K562 (cell line): ENCODE results near the gene TULP1. TPM values are rescaled to one million over a fixed set of nuclear protein-coding genes. Genes with fewer than 3 reads are reported as not detected.
A peak's percentile ranks its signal among the peaks of the same experiment; 100 is the strongest.

Experiments
- ATF1 ChIP-seq, 2 experiments: fragments of 450-650 bp in 1 of 2; IDR thresholded peaks; 2 replicates each; pipeline ENCODE4 v1.6.1; 2016; ENCODE audit warnings: missing compliant biosample characterization in 1 of 2, missing genetic modification characterization in 1 of 2
- ATF7 ChIP-seq: fragments of 450-650 bp; IDR thresholded peaks from 2 replicates; pipeline ENCODE4 v1.7.1; 2014; ENCODE audit warnings: mild to moderate bottlenecking, moderate library complexity
- CBFA2T3 ChIP-seq: fragments of 450-650 bp; IDR thresholded peaks from 2 replicates; pipeline ENCODE4 v1.6.1; 2017
- CEBPG ChIP-seq, 3 experiments: fragments of 200-800 bp in 1 of 3; sonication (Bioruptor generic) in 1 of 3; sonication (generic) in 1 of 3; formaldehyde crosslinking in 1 of 3; IDR thresholded peaks in 2 of 3; conservative IDR thresholded peaks in 1 of 3; 2 replicates each; pipeline versions ENCODE4 v1.6.1 to v1.8.0; 2016 to 2022; ENCODE audit warnings: missing compliant biosample characterization in 2 of 3, missing genetic modification characterization in 2 of 3, mild to moderate bottlenecking in 1 of 3, missing genetic modification reagents in 1 of 3
- ESRRB ChIP-seq: fragments of 250-450 bp; sonication (Bioruptor Pico); IDR thresholded peaks from 2 replicates; pipeline ENCODE4 v1.5.0; 2020; ENCODE audit warnings: mild to moderate bottlenecking, moderate library complexity, borderline replicate concordance
- ETV5 ChIP-seq: sonication (generic); formaldehyde crosslinking; IDR thresholded peaks from 2 replicates; pipeline ENCODE4 v1.4.0; 2020; ENCODE audit warnings: low read depth, mild to moderate bottlenecking, missing genetic modification reagents
- NR1H2 ChIP-seq: sonication (generic); formaldehyde crosslinking; IDR thresholded peaks from 2 replicates; pipeline ENCODE4 v1.4.0; 2020; ENCODE audit warnings: mild to moderate bottlenecking, missing genetic modification reagents
- NUFIP1 ChIP-seq: fragments of 450-650 bp; IDR thresholded peaks from 2 replicates; pipeline ENCODE4 v1.6.1; 2018; ENCODE audit not compliant: partially characterized antibody
- PHF20 ChIP-seq: fragments of 450-650 bp; IDR thresholded peaks from 2 replicates; pipeline ENCODE4 v1.6.1; 2018; ENCODE audit not compliant: partially characterized antibody
- PML ChIP-seq: IDR thresholded peaks from 2 replicates; pipeline ENCODE4 v1.6.1; 2012; ENCODE audit warnings: low read length, inconsistent platforms
- RCOR1 ChIP-seq, 2 experiments: IDR thresholded peaks; 2 replicates each; pipeline ENCODE4 v1.6.1; 2012; ENCODE audit warnings: low read depth in 2 of 2, low read length in 2 of 2, borderline replicate concordance in 1 of 2, improper control_type of control experiment in 1 of 2
- RERE ChIP-seq: sonication (generic); formaldehyde crosslinking; IDR thresholded peaks from 2 replicates; pipeline ENCODE4 v1.8.0; 2023; ENCODE audit warnings: missing genetic modification reagents, mild to moderate bottlenecking, borderline replicate concordance
- RUNX1 ChIP-seq: sonication (generic); IDR thresholded peaks from 2 replicates; pipeline ENCODE4 v1.6.1; 2016; ENCODE audit warnings: antibody characterized with exemption, low read depth
- SMARCB1 ChIP-seq: IDR thresholded peaks from 2 replicates; pipeline ENCODE4 v1.6.1; 2011; ENCODE audit warnings: improper control_type of control experiment, low read depth; ENCODE audit not compliant: insufficient read length
- USF2 ChIP-seq: sonication (generic); formaldehyde crosslinking; IDR thresholded peaks from 2 replicates; pipeline ENCODE4 v1.5.0; 2020; ENCODE audit warnings: missing genetic modification reagents
- ZFP36 ChIP-seq: fragments of 150-350 bp; IDR thresholded peaks from 2 replicates; pipeline ENCODE4 v1.6.1; 2018; ENCODE audit warnings: low read length, low read depth; ENCODE audit not compliant: partially characterized antibody
- ZNF184 ChIP-seq: sonication (generic); formaldehyde crosslinking; IDR thresholded peaks from 2 replicates; pipeline ENCODE4 v1.5.0; 2020; ENCODE audit warnings: missing genetic modification reagents
- ZNF24 ChIP-seq: fragments of 450-650 bp; IDR thresholded peaks from 2 replicates; pipeline ENCODE4 v1.6.1; 2016
- ZNF316 ChIP-seq: fragments of 450-650 bp; IDR thresholded peaks from 2 replicates; pipeline ENCODE4 v1.6.1; 2016
- ZNF79 ChIP-seq: fragments of 250-450 bp; sonication (Bioruptor Pico); IDR thresholded peaks from 2 replicates; pipeline ENCODE4 v1.4.0; 2020; ENCODE audit warnings: low read depth, mild to moderate bottlenecking, moderate library complexity
- polyA plus RNA-seq, 8 experiments: library from polyadenylated mRNA; depleted of rRNA in 4 of 8; stranded (reverse) in 5 of 8; unstranded in 3 of 8; fragments of >200 nt; fragmentation: Nextera tagmentation in 2 of 8; fragmentation: Illumina TruSeq in 1 of 8; extraction: Ambion mirVana in 2 of 8; extraction: Trizol in 1 of 8; gene quantifications; 2 replicates each; pipeline versions ENCODE4 v1.2.1 to v1.2.3, GENCODE V29; 2011 to 2014; ENCODE audit warnings: inconsistent platforms in 1 of 8, missing spikeins in 1 of 8
- total RNA-seq, 7 experiments: library from RNA; depleted of rRNA in 6 of 7; stranded (reverse); fragments of >200 nt in 6 of 7; fragmentation: Illumina TruSeq in 2 of 7; extraction: Trizol in 2 of 7; gene quantifications; 2 replicates each; pipeline versions ENCODE4 v1.2.1 to v1.2.3, GENCODE V29; 2011 to 2021; ENCODE audit warnings: low replicate concordance in 1 of 7
- TF ChIP-seq, protein P1 (sequence below): fragments of 200-800 bp; sonication (Bioruptor generic); IDR thresholded peaks from 2 replicates; pipeline ENCODE4 v1.6.1; 2017; ENCODE audit warnings: missing genetic modification characterization, missing compliant biosample characterization

TULP1 gene
- total and polyA plus RNA-seq, 9 of the 15 experiments (the other 6 are each of a cell fraction or from before 2014, with no cell fraction given): 0.06 to 0.17 (median 0.09) TPM; not detected in 6

DNA sequence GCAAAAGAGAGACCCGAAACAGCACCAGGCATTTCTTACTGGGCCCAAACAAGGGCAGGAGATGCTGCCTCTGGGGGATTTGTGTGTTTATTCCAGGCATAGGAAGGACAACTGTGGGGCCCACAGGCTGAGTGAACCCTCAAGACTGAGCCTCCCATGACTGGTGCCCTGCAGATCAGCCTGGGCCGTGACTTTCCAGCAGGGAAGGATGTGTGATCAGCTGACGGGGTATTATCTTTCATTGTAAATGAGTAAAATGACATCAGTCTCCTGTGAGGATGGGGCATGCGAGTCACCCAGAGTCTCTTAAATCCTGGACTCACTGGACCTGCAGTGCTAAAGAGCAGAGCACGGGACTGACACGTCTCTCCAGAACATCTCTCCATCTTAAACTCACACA lies 11.9 kb downstream of the TULP1 start (continued):
- TF ChIP-seq ETV5 (CRISPR knock-in tag) (no peak), ESRRB (no peak), ZNF184 (CRISPR knock-in tag) (no peak), ZNF316 (no peak), RUNX1 (no peak), ATF7 (peak; percentile 85), CBFA2T3 (no peak), ATF1 (CRISPR knock-in tag; IDR thresholded peaks at IDR 0.05) (no peak), ATF1 (tag; IDR thresholded peaks at IDR 0.05) (peak; percentile 35; the same call in 1 of the 2 replicates), CEBPG (CRISPR knock-in tag; IDR thresholded peaks at IDR 0.05) (no peak), CEBPG (tag; conservative IDR thresholded peaks at IDR 0.05 in 1 of 2, IDR thresholded peaks at IDR 0.05 in 1 of 2) (no peak), RERE (CRISPR knock-in tag) (no peak), RCOR1 (IDR thresholded peaks at IDR 0.05; ENCODE audit: borderline replicate concordance in 1 of 2, low read depth in 2 of 2, low read length in 2 of 2) (no peak), ZNF79 (CRISPR knock-in tag) (no peak), PHF20 (no peak), SMARCB1 (no peak), USF2 (CRISPR knock-in tag) (peak; percentile 35; the same call in 1 of the 2 replicates), PML (no peak), NR1H2 (CRISPR knock-in tag) (no peak), NUFIP1 (no peak), ZFP36 (no peak), ZNF24 (no peak)
- TF ChIP-seq, protein P1, sequence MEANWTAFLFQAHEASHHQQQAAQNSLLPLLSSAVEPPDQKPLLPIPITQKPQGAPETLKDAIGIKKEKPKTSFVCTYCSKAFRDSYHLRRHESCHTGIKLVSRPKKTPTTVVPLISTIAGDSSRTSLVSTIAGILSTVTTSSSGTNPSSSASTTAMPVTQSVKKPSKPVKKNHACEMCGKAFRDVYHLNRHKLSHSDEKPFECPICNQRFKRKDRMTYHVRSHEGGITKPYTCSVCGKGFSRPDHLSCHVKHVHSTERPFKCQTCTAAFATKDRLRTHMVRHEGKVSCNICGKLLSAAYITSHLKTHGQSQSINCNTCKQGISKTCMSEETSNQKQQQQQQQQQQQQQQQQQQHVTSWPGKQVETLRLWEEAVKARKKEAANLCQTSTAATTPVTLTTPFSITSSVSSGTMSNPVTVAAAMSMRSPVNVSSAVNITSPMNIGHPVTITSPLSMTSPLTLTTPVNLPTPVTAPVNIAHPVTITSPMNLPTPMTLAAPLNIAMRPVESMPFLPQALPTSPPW (CRISPR knock-in tag): peak; percentile 39
